GM18526 (cell line): ENCODE data around the gene ACTA2.

Experiments
- POLR2A ChIP-seq: IDR thresholded peaks from 3 replicates; pipeline ENCODE4 v1.6.1; 2011; ENCODE audit not compliant: insufficient read length; ENCODE audit errors: extremely low read depth

The ACTA2 gene

GRCh38 chr10:88971221-88972061, 18.9 kb upstream of the ACTA2 start:
- TF ChIP-seq POLR2A, result no peak

- no peak for TF ChIP-seq POLR2A
These were observed 15.8 kb upstream of the ACTA2 start for GRCh38 chr10:88968391-88968790.

- TF ChIP-seq POLR2A, result no peak
These were observed 14.2 kb upstream of the ACTA2 start for GRCh38 chr10:88966797-88967196.

- no peak for TF ChIP-seq POLR2A
These were observed 12.4 kb upstream of the ACTA2 start for GRCh38 chr10:88964869-88965415.

- no peak for TF ChIP-seq POLR2A
These were observed 11.8 kb upstream of the ACTA2 start for GRCh38 chr10:88964360-88964759.

- no peak for TF ChIP-seq POLR2A
These were observed 10.7 kb upstream of the ACTA2 start for GRCh38 chr10:88963318-88963717.

- TF ChIP-seq POLR2A, result no peak
These were observed 9.8 kb upstream of the ACTA2 start for GRCh38 chr10:88962336-88962735.

GRCh38 chr10:88961266-88961665, 8.7 kb upstream of the ACTA2 start:
- TF ChIP-seq POLR2A, result no peak

GRCh38 chr10:88960802-88961201, 8.2 kb upstream of the ACTA2 start:
- no peak for TF ChIP-seq POLR2A

GRCh38 chr10:88958721-88959120, 6.1 kb upstream of the ACTA2 start:
- TF ChIP-seq POLR2A, result no peak

GRCh38 chr10:88957381-88957780, 4.8 kb upstream of the ACTA2 start:
- TF ChIP-seq POLR2A, result no peak

GRCh38 chr10:88954458-88955083, 2.0 kb upstream of the ACTA2 start:
- no peak for TF ChIP-seq POLR2A

- no peak for TF ChIP-seq POLR2A
These were observed 1.1 kb upstream of the ACTA2 start for GRCh38 chr10:88953662-88954061.

GRCh38 chr10:88949912-88950837, 2.4 kb downstream of the ACTA2 start:
- TF ChIP-seq POLR2A, result no peak

GRCh38 chr10:88949051-88949450, 3.5 kb downstream of the ACTA2 start:
- no peak for TF ChIP-seq POLR2A
